Activated CD8-positive, alpha-beta T cell treated with anti-CD3 and anti-CD28 coated beads for 36 hours (primary cell): ENCODE measurements around the gene NDE1. TPM values are rescaled to one million over a fixed set of nuclear protein-coding genes. Genes with fewer than 3 reads are reported as not detected.
A peak's percentile ranks its signal among the peaks of the same experiment; 100 is the strongest.

Experiments
- ATAC-seq: fragments of 200-7000 bp; cut with Tn5 transposase; one replicate; pipeline ENCODE4 v1.10.0; 2021; ENCODE audit warnings: mild to moderate bottlenecking, moderate library complexity
- CTCF ChIA-PET: fragments of 350-600 bp; sonication (Branson Sonifier 250); formaldehyde crosslinking; loops from one replicate; lab custom pipeline; 2021; ENCODE audit warnings: antibody characterized with exemption; lab: Charles Lee
- POLR2A ChIA-PET: fragments of 350-600 bp; sonication (Branson Sonifier 250); formaldehyde crosslinking; loops from one replicate; lab custom pipeline; 2021; ENCODE audit warnings: antibody characterized with exemption; lab: Charles Lee
- DNase-seq: peaks from one replicate; pipeline ENCODE4 v3.0.0-alpha.2; 2020
- H3K27ac Mint-ChIP-seq: one replicate; pipeline ENCODE4 v1.8.0; 2021; ENCODE audit warnings: mild to moderate bottlenecking, mixed read lengths
- H3K27me3 Mint-ChIP-seq: one replicate; pipeline ENCODE4 v1.8.0; 2021; ENCODE audit warnings: mixed read lengths
- H3K36me3 Mint-ChIP-seq: one replicate; pipeline ENCODE4 v1.8.0; 2021; ENCODE audit warnings: low read depth, mixed read lengths
- H3K4me1 Mint-ChIP-seq: one replicate; pipeline ENCODE4 v1.8.0; 2021; ENCODE audit warnings: low read depth, mixed read lengths
- H3K4me3 Mint-ChIP-seq: one replicate; pipeline ENCODE4 v1.8.0; 2021; ENCODE audit warnings: mild to moderate bottlenecking, moderate library complexity, mixed read lengths
- H3K9me3 Mint-ChIP-seq: one replicate; pipeline ENCODE4 v1.8.0; 2021; ENCODE audit warnings: mixed read lengths
- CTCF ChIP-seq: fragments of 200-600 bp; IDR thresholded peaks from one replicate; pipeline ENCODE4 v1.8.0; 2022; ENCODE audit warnings: antibody characterized with exemption, mild to moderate bottlenecking
- intact Hi-C: fragments of 100-400 bp; cut with micrococcal nuclease; formaldehyde crosslinking; loops from one replicate; pipeline ENCODE4 v1.10.0; 2022
- total RNA-seq, 2 experiments: library from RNA; stranded (reverse); gene quantifications; one replicate each; pipeline ENCODE4 v1.2.3, GENCODE V29; 2021

NDE1 gene
- total RNA-seq, 2 experiments from 2014 or later = 97.6 to 103 TPM

- Mint-ChIP-seq H3K27me3 (no peaks in the 10 kb centered on the region), H3K4me3 (no peak overlapping the region), H3K27ac (no peak overlapping the region), H3K4me1 (peaks cover 35% of the 10 kb centered on the region), H3K36me3 (peaks cover 53% of the 10 kb centered on the region), H3K9me3 (no peaks in the 10 kb centered on the region)
- ChIA-PET CTCF (no interaction called here), POLR2A (interaction anchor here (1.5 kb wide), 1 partner anchor 10 kb away, joined by 3 read pairs; no protein-coding TSS in a partner anchor)
- DNase-seq (no peak), ATAC-seq (no peak)
- intact Hi-C loops = no loop called here
- no peak for TF ChIP-seq CTCF
Measured at GRCh38 chr16:15677447-15677846, 27.4 kb downstream of the NDE1 start.

- TF ChIP-seq CTCF = peak; percentile 56
- peak; percentile 95 for ATAC-seq
- Mint-ChIP-seq H3K36me3 (peaks cover 40% of the 10 kb centered on the region), H3K4me1 (peaks cover 10% of the 10 kb centered on the region), H3K27me3 (no peaks in the 10 kb centered on the region), H3K27ac (no peak overlapping the region), H3K9me3 (no peaks in the 10 kb centered on the region), H3K4me3 (no peak overlapping the region)
- peak; percentile 69 for DNase-seq
- CTCF ChIA-PET = interaction anchor here (0.6 to 2.0 kb wide), 11 partner anchors 8 to 46 kb away, joined by 3 to 8 read pairs (median 3); partner anchors contain the start of gene MARF1
- intact Hi-C loops = no loop called here
- POLR2A ChIA-PET = interaction anchor here (1.0 kb wide), 1 partner anchor 16 kb away, joined by 3 read pairs; no protein-coding TSS in a partner anchor
Measured at GRCh38 chr16:15682105-15682570, 32.1 kb downstream of the NDE1 start.

GRCh38 chr16:15686287-15686686 is 36.2 kb downstream of the NDE1 start:
- H3K4me1 Mint-ChIP-seq = peaks cover 6% of the 10 kb centered on the region
- intact Hi-C loops = no loop called here

GRCh38 chr16:15689290-15689689 is 39.2 kb downstream of the NDE1 start:
- Mint-ChIP-seq H3K36me3 (peaks cover 46% of the 10 kb centered on the region), H3K4me3 (no peak overlapping the region), H3K27ac (no peak overlapping the region), H3K9me3 (no peaks in the 10 kb centered on the region), H3K4me1 (no peaks in the 10 kb centered on the region), H3K27me3 (no peaks in the 10 kb centered on the region)
- ATAC-seq (no peak), DNase-seq (no peak)
- ChIA-PET CTCF (no interaction called here), POLR2A (no interaction called here)
- TF ChIP-seq CTCF = no peak
- intact Hi-C loops = no loop called here

More at GRCh38 chr16:15686287-15686686, 36.2 kb downstream of the NDE1 start:
- TF ChIP-seq CTCF = no peak
- POLR2A ChIA-PET = interaction anchor here (1.2 kb wide), 1 partner anchor 17 kb away, joined by 4 read pairs; no protein-coding TSS in a partner anchor
- CTCF ChIA-PET = interaction anchor here (2.4 kb wide), 1 partner anchor 18 kb away, joined by 9 read pairs; no protein-coding TSS in a partner anchor
- H3K9me3 Mint-ChIP-seq = no peaks in the 10 kb centered on the region
- H3K36me3 Mint-ChIP-seq = peaks cover 42% of the 10 kb centered on the region
- H3K4me3 Mint-ChIP-seq = no peak overlapping the region
- H3K27me3 Mint-ChIP-seq = no peaks in the 10 kb centered on the region
- DNase-seq (no peak), ATAC-seq (no peak)
- H3K27ac Mint-ChIP-seq = no peak overlapping the region

DNA sequence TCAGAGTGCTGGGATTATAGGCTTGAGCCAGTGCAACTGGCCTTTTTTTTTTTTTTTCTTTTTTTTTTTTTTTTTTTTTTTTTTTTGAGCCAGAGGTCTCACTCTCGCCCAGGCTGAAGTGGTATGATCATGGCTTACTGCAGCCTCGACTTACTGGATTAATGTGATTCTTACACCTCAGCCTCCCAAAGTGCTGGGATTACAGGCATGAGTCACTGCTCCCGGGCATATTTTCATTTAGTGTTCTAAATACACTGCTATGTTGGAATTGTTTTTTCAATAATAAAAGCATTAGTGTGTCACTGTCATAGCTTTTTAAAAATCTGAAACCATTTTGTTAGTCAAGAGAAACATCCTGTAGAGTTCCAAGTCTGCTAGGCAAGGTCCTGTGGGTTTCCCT is 40.3 kb downstream of the NDE1 start:
- POLR2A ChIA-PET = no interaction called here
- no peak overlapping the region for H3K27ac Mint-ChIP-seq

More for the DNA sequence above, 40.3 kb downstream of the NDE1 start:
- Mint-ChIP-seq H3K4me1 (no peaks in the 10 kb centered on the region), H3K36me3 (peaks cover 52% of the 10 kb centered on the region), H3K27me3 (no peaks in the 10 kb centered on the region), H3K9me3 (no peaks in the 10 kb centered on the region), H3K4me3 (no peak overlapping the region)
- intact Hi-C loops = no loop called here
- CTCF ChIA-PET = interaction anchor here (1.2 kb wide), 1 partner anchor 8 kb away, joined by 5 read pairs; no protein-coding TSS in a partner anchor
- no peak for DNase-seq
- no peak for TF ChIP-seq CTCF
- no peak for ATAC-seq
